GM18907 (cell line): ENCODE measurements around the gene ANKS3.
"Not testable (repeated sequence)": the region's sequence is repeated elsewhere in the genome, so short reads cannot be mapped to it uniquely, and the experiment has no call there.

Experiments used
- ATAC-seq: cut with Tn5 transposase; IDR thresholded peaks from one replicate; pipeline ENCODE4 v1.9.1; 2021; ENCODE audit warnings: mild to moderate bottlenecking, moderate library complexity; ENCODE audit not compliant: unreplicated experiment

The ANKS3 gene

DNA sequence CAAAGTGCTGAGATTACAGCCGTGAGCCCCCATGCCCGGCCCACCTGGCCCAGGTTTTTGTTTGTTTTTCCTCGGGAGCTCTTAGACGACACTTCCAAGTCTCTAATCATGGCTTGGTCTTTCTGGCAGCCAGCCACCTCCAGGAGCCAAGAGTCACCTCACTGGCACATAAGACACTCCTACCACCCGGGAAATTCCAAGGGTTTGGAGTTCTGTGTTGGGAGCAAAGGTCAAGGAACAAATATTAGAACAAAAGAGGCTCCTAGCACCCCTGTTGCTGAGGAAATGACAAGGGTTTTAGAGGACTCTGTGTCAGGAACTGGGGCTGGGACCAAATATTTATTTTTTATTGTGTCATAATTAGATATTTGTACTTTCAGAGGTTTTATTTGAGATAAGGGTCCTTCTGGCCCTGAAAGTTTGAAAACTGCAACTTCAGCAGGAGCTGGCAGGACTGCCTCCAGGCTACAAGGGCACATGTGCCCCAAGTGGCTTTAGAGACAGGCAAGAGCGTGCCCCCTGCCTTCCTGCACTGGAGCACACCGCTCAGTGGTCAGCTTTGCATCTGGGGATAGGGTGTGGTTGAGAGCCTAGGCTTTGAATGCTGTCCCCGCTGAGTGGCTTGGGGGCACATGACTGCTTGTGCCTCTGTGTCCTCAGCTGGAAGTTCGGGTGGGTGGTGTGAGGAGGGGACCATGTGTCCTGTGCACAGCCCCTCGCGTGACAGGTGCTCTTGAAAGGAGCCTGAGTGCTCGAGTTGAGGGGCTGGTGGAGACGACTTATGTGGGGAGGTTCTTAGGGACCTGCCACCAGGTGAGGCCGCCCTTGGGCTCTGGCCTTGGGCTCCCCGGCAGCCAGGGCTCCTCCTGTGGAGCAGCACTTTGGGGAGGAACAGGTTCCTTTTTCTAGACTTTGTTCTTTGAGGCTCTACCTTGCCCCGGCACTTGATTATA, 79.8 kb downstream of the ANKS3 start:
- no peak for ATAC-seq

GRCh38 chr16:4652561-4652960, 81.5 kb downstream of the ANKS3 start:
- no peak for ATAC-seq

DNA sequence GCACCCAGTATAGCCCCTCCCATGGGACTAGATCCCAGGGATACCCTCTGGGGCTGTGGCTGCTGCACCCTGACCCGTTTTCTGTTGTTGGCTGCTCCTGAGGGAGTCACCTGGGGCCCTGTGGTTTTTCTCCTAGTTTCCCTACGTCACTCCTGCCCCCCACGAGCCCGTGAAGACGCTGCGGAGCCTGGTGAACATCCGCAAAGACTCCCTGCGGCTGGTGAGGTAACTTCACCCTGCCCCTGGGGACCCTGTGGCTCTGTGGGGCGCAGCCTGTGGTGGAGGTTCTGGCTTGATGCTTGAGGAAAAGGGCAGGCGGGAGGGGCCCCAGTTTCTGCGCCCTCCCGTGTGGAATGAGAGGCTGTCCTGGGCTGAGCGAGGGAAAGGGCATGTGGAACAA, 82.2 kb downstream of the ANKS3 start:
- peak; percentile 58 for ATAC-seq

GRCh38 chr16:4650443-4651074, 83.5 kb downstream of the ANKS3 start:
- not testable (repeated sequence) for ATAC-seq

DNA sequence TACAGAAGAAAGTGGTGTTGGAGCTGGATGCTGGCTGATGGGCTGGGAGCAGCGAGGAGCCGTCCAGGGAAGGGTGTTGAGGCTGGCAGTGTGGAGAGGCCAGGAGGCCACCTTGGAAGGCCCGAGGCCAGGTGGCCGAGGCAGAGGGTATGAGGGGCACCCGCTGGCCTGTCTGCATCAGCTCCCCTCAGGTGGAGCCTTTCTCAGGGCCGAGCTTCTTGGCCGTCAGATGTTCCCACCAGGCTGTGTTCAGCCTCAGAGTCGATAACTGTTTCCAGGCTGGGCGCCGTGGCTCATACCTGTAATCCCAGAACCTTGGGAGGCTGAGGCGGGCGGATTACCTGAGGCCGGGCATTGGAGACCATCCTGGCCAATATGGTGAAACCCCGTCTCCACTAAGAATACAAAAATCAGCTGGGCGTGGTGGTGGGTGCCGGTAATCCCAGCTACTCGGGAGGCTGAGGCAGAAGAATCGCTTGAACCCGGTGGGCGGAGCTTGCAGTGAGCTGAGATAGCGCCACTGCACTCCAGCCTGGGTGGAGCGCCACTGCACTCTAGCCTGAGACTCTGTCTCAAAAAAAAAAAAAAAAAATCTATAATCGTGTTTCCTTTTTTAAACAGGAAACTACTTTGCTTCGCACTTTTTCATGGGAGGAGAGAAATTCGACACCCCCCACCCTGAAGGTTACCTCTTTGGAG, 84.2 kb downstream of the ANKS3 start:
- no peak for ATAC-seq

- ATAC-seq, result no peak
Observed at GRCh38 chr16:4648917-4649316, 85.2 kb downstream of the ANKS3 start.

- no peak for ATAC-seq
Observed at GRCh38 chr16:4647644-4647980, 86.5 kb downstream of the ANKS3 start.

DNA sequence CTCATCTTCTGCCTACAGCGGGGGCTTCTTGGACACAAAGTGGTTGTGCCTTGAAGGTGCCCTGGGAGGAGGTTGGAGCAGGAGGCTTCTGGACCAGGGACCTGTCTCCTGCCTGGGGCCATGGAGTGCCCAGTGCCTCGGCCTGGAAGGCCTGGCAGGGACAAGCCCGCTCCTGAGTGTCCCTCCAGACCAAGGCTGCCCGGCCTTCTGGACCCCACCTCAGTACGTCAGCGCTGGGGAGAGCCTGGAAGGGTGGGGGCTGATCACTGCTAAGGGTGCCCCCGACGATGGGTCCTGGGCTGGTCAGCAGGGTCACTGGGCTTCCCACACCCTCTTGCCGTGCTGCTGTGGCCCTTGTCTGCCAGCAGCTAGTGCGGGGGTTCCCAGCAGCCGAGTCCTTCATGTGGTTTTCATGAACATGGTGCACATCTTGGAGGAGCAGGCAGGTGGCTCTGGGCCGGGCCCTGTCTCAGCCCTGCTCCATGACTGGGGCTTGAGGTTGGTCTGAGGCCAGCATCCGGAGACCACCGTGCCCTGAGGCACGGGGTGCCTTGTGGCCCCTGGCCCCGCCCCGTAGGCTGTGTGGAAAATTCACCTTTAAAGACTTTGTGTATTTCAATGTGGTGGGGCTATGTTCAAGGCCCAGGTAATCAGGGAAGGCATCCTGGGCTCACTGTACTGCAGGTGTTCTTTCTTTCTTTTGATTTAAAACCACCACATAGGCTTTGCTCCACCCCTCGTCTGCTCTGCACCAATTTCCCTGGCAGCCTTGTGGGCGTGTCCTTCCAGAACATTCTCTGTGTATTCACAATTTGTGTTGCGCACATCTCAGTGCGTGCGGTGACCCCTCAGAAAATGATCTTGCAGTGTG, 87.1 kb downstream of the ANKS3 start:
- no peak for ATAC-seq
